GM12878 (cell line): Measurements from ENCODE around the gene TNXB. TPM values are rescaled to one million over a fixed set of nuclear protein-coding genes. Genes with fewer than 3 reads are reported as not detected.

ENCODE experiments used
- ATAC-seq: fragments of 200-7000 bp; cut with Tn5 transposase; 3 replicates; pipeline ENCODE4 v1.9.1; 2020; ENCODE audit warnings: mild to moderate bottlenecking, moderate library complexity
- BruUV-seq: library from RNA; stranded (reverse); fragments of 400-500 nt; replicated peaks from 2 replicates; lab custom pipeline; 2021; lab: Mats Ljungman, UMichigan
- CTCF ChIA-PET: fragments of 300-600 bp; sonication (Branson Sonifier 250); formaldehyde crosslinking; extraction: SDS; loops from one replicate; lab custom pipeline; 2021; ENCODE audit warnings: inconsistent platforms; lab: Yijun Ruan, JAX
- POLR2A ChIA-PET: fragments of 350-600 bp; formaldehyde crosslinking; extraction: SDS; loops from one replicate; lab custom pipeline; 2021; ENCODE audit warnings: inconsistent platforms; lab: Charles Lee
- RAD21 ChIA-PET: fragments of 300-600 bp; sonication (Branson Sonifier 250); formaldehyde crosslinking; loops from one replicate; lab custom pipeline; 2023; ENCODE audit warnings: antibody characterized with exemption; ENCODE audit not compliant: unreplicated experiment; lab: Charles Lee
- SMC1A ChIA-PET: fragments of 300-600 bp; sonication (Branson Sonifier 250); formaldehyde crosslinking; loops from one replicate; lab custom pipeline; 2023; ENCODE audit not compliant: unreplicated experiment, uncharacterized antibody; lab: Charles Lee
- DNase-seq: peaks from one replicate; pipeline ENCODE4 v3.0.0-alpha.2; 2011; ENCODE audit warnings: low read depth, low spot score
- FAIRE-seq: peaks from 3 replicates; lab custom pipeline; 2011; peaks lifted over from hg19 to GRCh38; lab: Jason Lieb, UNC
- H2AFZ ChIP-seq: 2 replicates; pipeline ENCODE4 v1.6.0; 2011; ENCODE audit warnings: low read depth, low read length, control low read depth; ENCODE audit not compliant: control insufficient read depth
- H3K27ac ChIP-seq: 2 replicates; pipeline ENCODE4 v1.5.1; 2011; ENCODE audit warnings: control low read depth; ENCODE audit not compliant: control insufficient read depth, insufficient read depth
- H3K27me3 ChIP-seq, 2 experiments: replicated peaks in 1 of 2; 2 replicates each; pipeline versions ENCODE4 v1.6.0 to v1.6.1; 2011; ENCODE audit warnings: low read length in 1 of 2; ENCODE audit not compliant: control insufficient read depth in 2 of 2, insufficient read depth in 2 of 2
- H3K36me3 ChIP-seq, 2 experiments: 2 replicates each; pipeline ENCODE4 v1.5.1; 2011; ENCODE audit warnings: low read length in 1 of 2; ENCODE audit not compliant: control insufficient read depth in 2 of 2, insufficient read depth in 2 of 2
- H3K4me1 ChIP-seq: 2 replicates; pipeline ENCODE4 v1.6.1; 2011; ENCODE audit warnings: mild to moderate bottlenecking, low read length, moderate library complexity, mixed read lengths; ENCODE audit not compliant: control insufficient read depth, insufficient read depth
- H3K4me2 ChIP-seq: 2 replicates; pipeline ENCODE4 v1.6.0; 2011; ENCODE audit warnings: control low read depth; ENCODE audit not compliant: control insufficient read depth, insufficient read depth
- H3K4me3 ChIP-seq: fragments of 200-600 bp; sonication (generic); 2 replicates; pipeline ENCODE4 v1.5.1; 2016
- H3K79me2 ChIP-seq: 2 replicates; pipeline ENCODE4 v1.6.0; 2011; ENCODE audit warnings: low read length; ENCODE audit not compliant: control insufficient read depth, insufficient read depth
- H3K9ac ChIP-seq: 2 replicates; pipeline ENCODE4 v1.8.0; 2011; ENCODE audit warnings: low read length, control low read depth, mixed read lengths; ENCODE audit not compliant: control insufficient read depth, insufficient read depth
- H3K9me3 ChIP-seq: replicated peaks from 3 replicates; pipeline ENCODE4 v1.5.1; 2011; ENCODE audit warnings: mild to moderate bottlenecking, low read length; ENCODE audit not compliant: control insufficient read depth, insufficient read depth
- H4K20me1 ChIP-seq: 2 replicates; pipeline ENCODE4 v1.6.0; 2011; ENCODE audit not compliant: control insufficient read depth, insufficient read depth
- BHLHE40 ChIP-seq, 2 experiments: fragments of 450-650 bp in 1 of 2; IDR thresholded peaks; 2 replicates each; pipeline ENCODE4 v1.6.1; 2011 to 2017; ENCODE audit warnings: low read depth in 2 of 2, borderline replicate concordance in 1 of 2, improper control_type of control experiment in 1 of 2, low read length in 1 of 2, mild to moderate bottlenecking in 1 of 2
- CREB1 ChIP-seq: IDR thresholded peaks from 2 replicates; pipeline ENCODE4 v1.6.1; 2012; ENCODE audit warnings: low read depth, mild to moderate bottlenecking, inconsistent platforms
- FOS ChIP-seq: IDR thresholded peaks from 3 replicates; pipeline ENCODE4 v1.6.1; 2011; ENCODE audit warnings: borderline replicate concordance; ENCODE audit not compliant: insufficient read length; ENCODE audit errors: extremely low read depth
- IKZF1 ChIP-seq: fragments of 450-650 bp; conservative IDR thresholded peaks from 2 replicates; pipeline ENCODE4 v1.6.1; 2017; ENCODE audit warnings: antibody characterized with exemption, mild to moderate bottlenecking
- MYC ChIP-seq: IDR thresholded peaks from 2 replicates; pipeline ENCODE4 v1.6.1; 2011; ENCODE audit warnings: mild to moderate bottlenecking, low read length, moderate library complexity, inconsistent platforms; ENCODE audit not compliant: insufficient read depth, insufficient replicate concordance, insufficient read length, severe bottlenecking
- PRDM15 ChIP-seq: fragments of 450-650 bp; formaldehyde crosslinking; IDR thresholded peaks from 2 replicates; pipeline ENCODE4 v1.4.0; 2020; ENCODE audit warnings: mild to moderate bottlenecking, moderate library complexity
- RAD21 ChIP-seq: IDR thresholded peaks from 2 replicates; pipeline ENCODE4 v1.6.1; 2011; ENCODE audit warnings: mild to moderate bottlenecking, low read depth, low read length, moderate library complexity; ENCODE audit not compliant: insufficient read depth
- SMC3 ChIP-seq: IDR thresholded peaks from 2 replicates; pipeline ENCODE4 v1.6.1; 2011; ENCODE audit warnings: low read length, improper control_type of control experiment, borderline replicate concordance
- SPI1 ChIP-seq: IDR thresholded peaks from 2 replicates; pipeline ENCODE4 v1.6.1; 2011; ENCODE audit warnings: low read depth, mild to moderate bottlenecking, low read length, moderate library complexity, borderline replicate concordance; ENCODE audit not compliant: insufficient read depth
- TCF12 ChIP-seq: IDR thresholded peaks from 2 replicates; pipeline ENCODE4 v1.6.1; 2011; ENCODE audit warnings: low read depth, mild to moderate bottlenecking, low read length
- WGBS: methylation state at CpG from one replicate; pipeline ENCODE4 v1.1.6; 2016; ENCODE audit warnings: low lambda C conversion rate; ENCODE audit not compliant: insufficient replicate concordance, insufficient coverage; ENCODE audit errors: missing lambda C conversion rate; 5-methylcytosine and 5-hydroxymethylcytosine counted together
- in situ Hi-C: fragments of 300-500 bp; cut with MboI; formaldehyde crosslinking; loops from 9 replicates; pipeline ENCODE4 v1.14.3; 2018; ENCODE audit warnings: mixed read lengths
- intact Hi-C: fragments of 100-400 bp; cut with micrococcal nuclease; formaldehyde crosslinking; loops from one replicate; pipeline ENCODE4 v1.14.2; 2022; ENCODE audit not compliant: unreplicated experiment
- polyA plus RNA-seq, 11 experiments: library from polyadenylated mRNA; depleted of rRNA in 4 of 11; unstranded in 6 of 11; stranded (reverse) in 5 of 11; fragments of >200 nt; fragmentation: Nextera tagmentation in 4 of 11; fragmentation: Illumina TruSeq in 1 of 11; extraction: Ambion mirVana in 4 of 11; extraction: Trizol in 1 of 11; gene quantifications; 1 replicate in 1 of 11; 2 replicates in 10 of 11; pipeline versions ENCODE4 v1.2.1 to v1.2.3, GENCODE V29; 2011 to 2016; ENCODE audit warnings: inconsistent platforms in 2 of 11, missing spikeins in 2 of 11, low read depth in 1 of 11
- total RNA-seq, 4 experiments: library from RNA; depleted of rRNA in 3 of 4; stranded (reverse); fragments of >200 nt in 3 of 4; fragmentation: Illumina TruSeq in 1 of 4; extraction: Trizol in 1 of 4; gene quantifications; 2 replicates each; pipeline versions ENCODE4 v1.2.1 to v1.2.3, GENCODE V29; 2013 to 2021
- TF ChIP-seq, protein P1 (sequence below): fragments of 450-650 bp; formaldehyde crosslinking; IDR thresholded peaks from 2 replicates; pipeline ENCODE4 v1.4.0; 2022; ENCODE audit warnings: mild to moderate bottlenecking, moderate library complexity
- TF ChIP-seq, protein P2 (sequence below), 3 experiments: IDR thresholded peaks in 2 of 3; conservative IDR thresholded peaks in 1 of 3; 2 replicates each; pipeline ENCODE4 v1.5.1; 2011; ENCODE audit warnings: low read depth in 3 of 3, low read length in 3 of 3, mild to moderate bottlenecking in 3 of 3, control low read depth in 2 of 3, moderate library complexity in 2 of 3, inconsistent platforms in 1 of 3, mixed read lengths in 1 of 3; ENCODE audit not compliant: control insufficient read depth in 2 of 3, insufficient read depth in 1 of 3; ENCODE audit errors: extremely low read depth in 1 of 3

TNXB gene
- total and polyA plus RNA-seq, 10 of the 15 experiments (the other 5 are each of a cell fraction or from before 2014, with no cell fraction given): 0.03 to 2.5 (median 0.68) TPM; not detected in 2

DNA sequence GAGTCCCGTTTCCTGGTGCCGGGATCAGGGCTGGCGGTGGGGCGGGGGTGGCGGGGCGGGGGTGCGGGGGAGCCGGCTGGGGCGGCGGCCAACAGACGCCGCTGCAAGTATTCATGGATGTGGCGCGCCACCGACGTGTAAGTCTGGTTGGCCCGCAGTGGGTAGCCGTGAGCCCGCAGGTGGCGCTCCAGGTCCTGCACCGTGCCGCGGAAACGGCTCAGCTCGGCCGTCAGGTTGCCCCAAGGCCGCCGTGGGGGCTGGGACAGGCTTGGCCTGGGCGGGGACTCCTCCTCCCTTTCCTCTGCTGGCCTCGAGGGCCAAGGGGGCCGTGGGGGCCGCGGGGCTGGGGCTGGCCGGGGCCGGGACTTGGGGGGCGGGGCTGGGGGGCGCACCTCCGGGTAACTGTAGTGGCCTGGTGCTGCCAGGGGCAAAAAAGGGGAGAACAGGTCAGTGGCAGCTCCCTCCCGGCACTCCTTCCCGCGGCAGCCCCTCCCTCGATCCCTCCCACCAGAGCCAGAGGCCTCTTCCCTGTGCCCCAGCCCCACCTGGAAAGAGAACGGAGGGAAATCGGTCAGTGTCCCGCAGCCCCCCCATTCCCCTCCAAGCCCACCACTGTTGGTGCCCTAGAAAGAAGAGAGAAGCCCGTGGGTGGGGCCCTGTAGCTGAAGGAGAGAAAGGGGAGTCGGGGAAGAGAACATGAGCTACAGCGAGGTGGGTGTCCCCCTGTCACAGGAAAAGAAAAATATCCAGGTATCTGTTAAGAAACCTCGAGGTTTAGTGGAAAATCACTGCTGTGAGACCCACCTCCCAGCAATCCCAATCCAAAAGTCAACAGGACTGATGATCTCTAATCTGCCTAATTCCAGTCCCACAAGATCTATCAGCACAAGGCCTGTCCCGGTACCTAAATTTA, 21.3 kb downstream of the TNXB start:
- RAD21 ChIA-PET: no interaction called here
- H3K27ac ChIP-seq: no peak overlapping the region
- ATAC-seq (peak; percentile 86), DNase-seq (no peak), FAIRE-seq (no peak)
- no peaks in the 10 kb centered on the region for H3K9me3 ChIP-seq
- peaks cover 2 to 4% of the 10 kb centered on the region in 2 experiments for H3K27me3 ChIP-seq
- no peaks in the 10 kb centered on the region for H4K20me1 ChIP-seq
- 13% methylated on average over 39 of the region's 50 CpGs for WGBS
- POLR2A ChIA-PET: no interaction called here
- SMC1A ChIA-PET: no interaction called here
- in situ Hi-C loops (no loop called here), intact Hi-C loops (loop anchor here (2.0 kb wide), 1 partner anchor 67 kb away; the partner anchor contains the start of gene PPT2)
- no peak overlapping the region for H3K4me3 ChIP-seq
- no peak overlapping the region for H3K9ac ChIP-seq
- BruUV-seq: no TSS peak
- H2AFZ ChIP-seq: no peak overlapping the region
- TF ChIP-seq FOS (no peak), RAD21 (peak; percentile 48), MYC (no peak), IKZF1 (no peak), BHLHE40 (IDR thresholded peaks at IDR 0.05; ENCODE audit: borderline replicate concordance in 1 of 2, low read depth in 2 of 2, low read length in 1 of 2) (peak in 1 of 2 experiments; percentile 12; a peak in 1 of 4 replicates), CREB1 (no peak), SPI1 (no peak), PRDM15 (CRISPR knock-in tag) (no peak), SMC3 (peak; percentile 27; the same call in 1 of the 2 replicates), TCF12 (no peak)
- TF ChIP-seq, protein P1, sequence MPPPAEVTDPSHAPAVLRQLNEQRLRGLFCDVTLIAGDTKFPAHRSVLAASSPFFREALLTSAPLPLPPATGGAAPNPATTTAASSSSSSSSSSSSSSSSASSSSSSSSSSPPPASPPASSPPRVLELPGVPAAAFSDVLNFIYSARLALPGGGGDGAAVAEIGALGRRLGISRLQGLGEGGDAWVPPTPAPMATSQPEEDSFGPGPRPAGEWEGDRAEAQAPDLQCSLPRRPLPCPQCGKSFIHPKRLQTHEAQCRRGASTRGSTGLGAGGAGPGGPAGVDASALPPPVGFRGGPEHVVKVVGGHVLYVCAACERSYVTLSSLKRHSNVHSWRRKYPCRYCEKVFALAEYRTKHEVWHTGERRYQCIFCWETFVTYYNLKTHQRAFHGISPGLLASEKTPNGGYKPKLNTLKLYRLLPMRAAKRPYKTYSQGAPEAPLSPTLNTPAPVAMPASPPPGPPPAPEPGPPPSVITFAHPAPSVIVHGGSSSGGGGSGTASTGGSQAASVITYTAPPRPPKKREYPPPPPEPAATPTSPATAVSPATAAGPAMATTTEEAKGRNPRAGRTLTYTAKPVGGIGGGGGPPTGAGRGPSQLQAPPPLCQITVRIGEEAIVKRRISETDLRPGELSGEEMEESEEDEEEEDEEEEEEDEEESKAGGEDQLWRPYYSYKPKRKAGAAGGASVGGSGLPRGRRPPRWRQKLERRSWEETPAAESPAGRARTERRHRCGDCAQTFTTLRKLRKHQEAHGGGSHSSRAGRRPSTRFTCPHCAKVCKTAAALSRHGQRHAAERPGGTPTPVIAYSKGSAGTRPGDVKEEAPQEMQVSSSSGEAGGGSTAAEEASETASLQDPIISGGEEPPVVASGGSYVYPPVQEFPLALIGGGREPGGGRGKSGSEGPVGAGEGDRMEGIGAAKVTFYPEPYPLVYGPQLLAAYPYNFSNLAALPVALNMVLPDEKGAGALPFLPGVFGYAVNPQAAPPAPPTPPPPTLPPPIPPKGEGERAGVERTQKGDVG (CRISPR knock-in tag): no peak
- TF ChIP-seq, protein P2, sequence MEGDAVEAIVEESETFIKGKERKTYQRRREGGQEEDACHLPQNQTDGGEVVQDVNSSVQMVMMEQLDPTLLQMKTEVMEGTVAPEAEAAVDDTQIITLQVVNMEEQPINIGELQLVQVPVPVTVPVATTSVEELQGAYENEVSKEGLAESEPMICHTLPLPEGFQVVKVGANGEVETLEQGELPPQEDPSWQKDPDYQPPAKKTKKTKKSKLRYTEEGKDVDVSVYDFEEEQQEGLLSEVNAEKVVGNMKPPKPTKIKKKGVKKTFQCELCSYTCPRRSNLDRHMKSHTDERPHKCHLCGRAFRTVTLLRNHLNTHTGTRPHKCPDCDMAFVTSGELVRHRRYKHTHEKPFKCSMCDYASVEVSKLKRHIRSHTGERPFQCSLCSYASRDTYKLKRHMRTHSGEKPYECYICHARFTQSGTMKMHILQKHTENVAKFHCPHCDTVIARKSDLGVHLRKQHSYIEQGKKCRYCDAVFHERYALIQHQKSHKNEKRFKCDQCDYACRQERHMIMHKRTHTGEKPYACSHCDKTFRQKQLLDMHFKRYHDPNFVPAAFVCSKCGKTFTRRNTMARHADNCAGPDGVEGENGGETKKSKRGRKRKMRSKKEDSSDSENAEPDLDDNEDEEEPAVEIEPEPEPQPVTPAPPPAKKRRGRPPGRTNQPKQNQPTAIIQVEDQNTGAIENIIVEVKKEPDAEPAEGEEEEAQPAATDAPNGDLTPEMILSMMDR (IDR thresholded peaks at IDR 0.05 in 2 of 3, conservative IDR thresholded peaks at IDR 0.05 in 1 of 3; ENCODE audit: control insufficient read depth in 2 of 3, extremely low read depth in 1 of 3, insufficient read depth in 1 of 3, low read depth in 3 of 3, low read length in 3 of 3): peak; percentile 15 to 65 (median 57); a peak in 5 of 6 replicates
- no peak overlapping the region for H3K4me2 ChIP-seq
- H3K4me1 ChIP-seq: peaks cover 16% of the 10 kb centered on the region
- CTCF ChIA-PET: interaction anchor here (0.6 kb wide), 1 partner anchor 738 kb away, joined by 3 read pairs; no protein-coding TSS in a partner anchor
- no peaks in the 10 kb centered on the region for H3K36me3 ChIP-seq
- no peaks in the 10 kb centered on the region for H3K79me2 ChIP-seq
